Retinal pigment epithelial cell (primary cell): ENCODE data around the gene ANKRD11.
"Not testable (repeated sequence)": the region's sequence is repeated elsewhere in the genome, so short reads cannot be mapped to it uniquely, and the experiment has no call there.

Experiments
- DNase-seq: peaks from one replicate; pipeline ENCODE4 v3.0.0-alpha.2; 2010; ENCODE audit warnings: low read depth
- H3K4me3 ChIP-seq: 2 replicates; pipeline ENCODE4 v1.5.1; 2011; ENCODE audit warnings: mild to moderate bottlenecking, low read length, control low read depth, moderate library complexity
- CTCF ChIP-seq: conservative IDR thresholded peaks from 2 replicates; pipeline ENCODE4 v1.5.1; 2011; ENCODE audit warnings: low read depth, low read length, control low read depth, inconsistent platforms

Gene ANKRD11

GRCh38 chr16:89456419-89456959 lies 33.9 kb downstream of the ANKRD11 start:
- no peak overlapping the region for H3K4me3 ChIP-seq
- no peak for TF ChIP-seq CTCF
- DNase-seq, result no peak

GRCh38 chr16:89455692-89456091 lies 34.7 kb downstream of the ANKRD11 start:
- no peak for TF ChIP-seq CTCF
- DNase-seq, result no peak

GRCh38 chr16:89455178-89455577 lies 35.2 kb downstream of the ANKRD11 start:
- no peak overlapping the region for H3K4me3 ChIP-seq
- no peak for TF ChIP-seq CTCF
- no peak for DNase-seq

More at GRCh38 chr16:89455692-89456091, 34.7 kb downstream of the ANKRD11 start:
- no peak overlapping the region for H3K4me3 ChIP-seq

GRCh38 chr16:89454378-89455125 lies 35.8 kb downstream of the ANKRD11 start:
- H3K4me3 ChIP-seq, DNase-seq: not testable (repeated sequence)

- TF ChIP-seq CTCF, result peak; percentile 38
- DNase-seq, result no peak
- H3K4me3 ChIP-seq, result no peak overlapping the region
Measured at GRCh38 chr16:89453501-89454321, 36.6 kb downstream of the ANKRD11 start.

GRCh38 chr16:89452925-89453324 lies 37.4 kb downstream of the ANKRD11 start:
- no peak for TF ChIP-seq CTCF
- no peak for DNase-seq
- H3K4me3 ChIP-seq, result no peak overlapping the region

- DNase-seq, result no peak
- H3K4me3 ChIP-seq, result no peak overlapping the region
Measured at GRCh38 chr16:89452241-89452640, 38.1 kb downstream of the ANKRD11 start.

More at GRCh38 chr16:89452241-89452640, 38.1 kb downstream of the ANKRD11 start:
- no peak for TF ChIP-seq CTCF
